Stomach (tissue), 9 donors: ENCODE measurements around the gene RDX. TPM values are rescaled to one million over a fixed set of nuclear protein-coding genes. Genes with fewer than 3 reads are reported as not detected.

Experiments used
- DNase-seq, 2 donors: peaks; one replicate each; pipeline versions ENCODE4 v3.0.0 to v3.0.0-alpha.2; 2013 to 2019
- H3K27ac ChIP-seq, 5 donors: fragments of 200-600 bp in 4 of 5; sonication (generic) in 4 of 5; one replicate each; pipeline ENCODE4 v1.5.1; 2013 to 2019; ENCODE audit warnings: mild to moderate bottlenecking in 1 of 5, moderate library complexity in 1 of 5
- H3K27me3 ChIP-seq, 3 donors: fragments of 200-600 bp; sonication (generic); one replicate each; pipeline ENCODE4 v1.5.1; 2017 to 2019; ENCODE audit warnings: mixed run types in 1 of 3
- H3K36me3 ChIP-seq, 4 donors: fragments of 200-600 bp; sonication (generic); 1 replicate in 3 of 4; 2 replicates in 1 of 4; pipeline ENCODE4 v1.5.1; 2016 to 2019
- H3K4me1 ChIP-seq, 4 donors: fragments of 200-600 bp; sonication (generic); one replicate each; pipeline ENCODE4 v1.5.1; 2016 to 2019
- H3K4me3 ChIP-seq, 4 donors: fragments of 200-600 bp; sonication (generic) in 3 of 4; one replicate each; pipeline ENCODE4 v1.5.1; 2016 to 2019; ENCODE audit warnings: mild to moderate bottlenecking in 1 of 4
- H3K9me3 ChIP-seq, 4 donors: fragments of 200-600 bp; sonication (generic); one replicate each; pipeline ENCODE4 v1.5.1; 2016 to 2019
- CTCF ChIP-seq, 7 experiments: fragments of 450-650 bp in 4 of 7; fragments of 200-600 bp in 3 of 7; sonication (generic) in 3 of 7; IDR thresholded peaks; one replicate each; pipeline ENCODE4 v1.5.1; 2016 to 2019; ENCODE audit warnings: antibody characterized with exemption in 7 of 7, control low read depth in 2 of 7, mild to moderate bottlenecking in 1 of 7
- EP300 ChIP-seq: sonication (generic); formaldehyde crosslinking; IDR thresholded peaks from one replicate; pipeline ENCODE4 v1.6.1; 2017; ENCODE audit warnings: antibody characterized with exemption
- POLR2A ChIP-seq, 4 donors: fragments of 450-650 bp; IDR thresholded peaks; one replicate each; pipeline ENCODE4 v1.6.1; 2016; ENCODE audit warnings: antibody characterized with exemption in 4 of 4, control low read depth in 2 of 4, mild to moderate bottlenecking in 1 of 4, moderate library complexity in 1 of 4
- POLR2AphosphoS5 ChIP-seq, 3 donors: sonication (generic); formaldehyde crosslinking; IDR thresholded peaks; one replicate each; pipeline ENCODE4 v1.6.1; 2016; ENCODE audit warnings: antibody characterized with exemption in 3 of 3
- WGBS, 5 donors: extraction: QIAGEN DNeasy Blood & Tissue Kit in 3 of 5; methylation state at CpG; one replicate each; pipeline versions ENCODE4 v1.1.5 to v1.1.7; 2013 to 2018; 5-methylcytosine and 5-hydroxymethylcytosine counted together
- intact Hi-C: fragments of 100-400 bp; cut with DNase I; formaldehyde crosslinking; loops from one replicate; pipeline ENCODE4 v1.15.1; 2023; ENCODE audit warnings: low total_unique reads
- polyA plus RNA-seq, 3 donors: library from polyadenylated mRNA; stranded (reverse); fragments of 200-250 nt; gene quantifications; one replicate each; pipeline ENCODE4 v1.2.3, GENCODE V29; 2013
- total RNA-seq, 5 donors: library from RNA; depleted of rRNA; stranded (reverse); fragments of >200 nt; gene quantifications; one replicate each; pipeline versions ENCODE4 v1.1.0 to v1.2.3, GENCODE V29; 2014 to 2016
- donor health status: healthy with polysubstance abuse.
- donor health status: Bipolar disorder and iron deficiency.
- donor health status: healthy.

The RDX gene
- total and polyA plus RNA-seq, 8 donors, result 18.1 to 426 (median 55.4) TPM

DNA sequence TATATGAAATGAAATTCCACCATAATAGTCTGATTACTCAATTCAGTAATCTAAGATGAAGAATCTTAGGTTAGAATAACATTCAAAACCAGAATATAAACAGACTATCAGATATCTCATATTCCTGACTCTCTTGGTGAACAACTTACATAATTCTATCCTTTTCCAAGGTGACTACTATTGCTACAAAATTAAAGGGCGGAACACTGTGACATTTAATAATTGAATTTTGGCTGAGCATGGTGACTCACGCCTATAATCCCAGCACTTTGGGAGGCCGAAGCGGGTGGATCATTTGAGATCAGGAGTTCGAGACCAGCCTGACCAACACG is 34.4 kb downstream of the RDX start:
- Histone ChIP-seq H3K27me3 (no peaks in the 10 kb centered on the region), H3K36me3 (peaks cover 5 to 60% (median 56%) of the 10 kb centered on the region in 4 donors), H3K27ac (no peak overlapping the region), H3K9me3 (no peaks in the 10 kb centered on the region), H3K4me3 (no peak overlapping the region), H3K4me1 (no peaks in the 10 kb centered on the region)
- 94 to 97% (median 96%) methylated on average over 6 of the region's 6 CpGs for WGBS, 5 donors
- intact Hi-C loops, result no loop called here
- TF ChIP-seq EP300, result no peak
- TF ChIP-seq POLR2AphosphoS5 (IDR thresholded peaks at IDR 0.05), result no peak
- TF ChIP-seq POLR2A (IDR thresholded peaks at IDR 0.05), result no peak
- no peak for TF ChIP-seq CTCF (IDR thresholded peaks at IDR 0.05)
- no peak for DNase-seq

DNA sequence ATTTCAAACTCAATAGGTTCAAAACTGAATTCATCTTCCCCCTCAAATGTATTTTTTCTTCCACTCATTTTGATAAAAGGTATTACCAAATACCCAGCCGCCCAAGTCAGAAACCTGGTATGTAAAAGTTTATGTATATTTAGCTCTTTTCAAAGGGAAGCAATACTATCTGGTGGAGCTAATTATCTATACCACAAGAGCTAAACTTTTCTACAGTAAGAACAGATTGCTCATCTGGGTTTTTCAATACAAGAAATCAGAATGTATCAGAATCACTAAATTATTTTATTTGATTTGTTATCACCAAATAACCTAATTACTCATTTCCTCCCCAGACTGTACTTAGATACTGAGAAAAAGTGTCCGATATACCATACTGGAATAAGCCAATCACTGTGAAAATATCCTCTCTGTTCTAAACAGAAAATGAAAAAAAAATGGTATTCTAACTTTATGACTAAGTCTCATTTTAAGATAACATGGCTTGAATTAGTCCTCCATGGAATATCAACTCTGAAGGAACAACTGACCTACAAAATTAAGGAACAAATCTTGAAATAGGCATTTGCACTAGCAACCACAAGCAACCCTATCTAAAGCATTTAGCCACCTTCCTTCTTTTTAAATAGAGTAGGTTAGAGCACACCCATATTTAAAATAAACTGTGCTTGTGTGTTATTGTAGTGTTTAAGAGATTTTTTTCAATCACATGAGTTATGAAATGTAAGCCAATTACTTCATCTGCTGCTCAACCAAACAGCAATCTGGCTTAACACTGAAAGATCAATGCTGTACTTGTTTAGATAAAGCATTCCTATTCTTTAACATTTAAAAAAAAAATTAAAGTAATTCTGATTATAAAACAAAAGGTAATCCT is 35.0 kb downstream of the RDX start:
- no peak overlapping the region for H3K27ac ChIP-seq
- no peak overlapping the region for H3K4me3 ChIP-seq
- H3K36me3 ChIP-seq, result peaks cover 5 to 67% (median 62%) of the 10 kb centered on the region in 4 donors
- TF ChIP-seq POLR2A (IDR thresholded peaks at IDR 0.05), result no peak
- no peak for TF ChIP-seq CTCF (IDR thresholded peaks at IDR 0.05)
- TF ChIP-seq EP300, result no peak
- no peak for TF ChIP-seq POLR2AphosphoS5 (IDR thresholded peaks at IDR 0.05)
- H3K27me3 ChIP-seq, result no peaks in the 10 kb centered on the region
- no peaks in the 10 kb centered on the region for H3K9me3 ChIP-seq
- WGBS, 5 donors, result 84 to 94% (median 94%) methylated on average over 2 of the region's 2 CpGs
- no peak for DNase-seq
- intact Hi-C loops, result no loop called here
- H3K4me1 ChIP-seq, result no peaks in the 10 kb centered on the region

DNA sequence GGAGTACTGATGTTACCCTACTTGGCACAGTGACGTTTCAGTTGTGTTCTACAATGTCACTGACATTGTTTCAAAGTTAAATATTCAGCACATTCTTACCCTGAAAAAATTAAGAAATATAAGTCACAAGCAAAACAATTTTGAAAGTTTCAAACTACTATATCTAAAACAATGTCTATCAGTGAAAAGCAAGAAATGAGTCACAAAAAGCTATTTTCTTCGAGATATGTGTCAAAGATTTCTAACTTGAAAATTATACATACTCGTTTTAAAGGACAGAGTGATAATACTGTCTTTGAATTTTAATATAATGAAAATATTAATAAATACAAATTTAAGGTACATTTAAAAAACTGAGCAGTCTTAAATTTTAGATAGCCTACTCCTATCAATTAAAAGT is 42.9 kb downstream of the RDX start:
- intact Hi-C loops, result no loop called here
- no peak overlapping the region for H3K4me3 ChIP-seq
- WGBS, 5 donors, result 69 to 79% (median 72%) methylated on average over 3 of the region's 3 CpGs
- no peak for DNase-seq
- no peak for TF ChIP-seq POLR2A (IDR thresholded peaks at IDR 0.05)
- no peak for TF ChIP-seq CTCF (IDR thresholded peaks at IDR 0.05)
- TF ChIP-seq POLR2AphosphoS5 (IDR thresholded peaks at IDR 0.05), result no peak
- TF ChIP-seq EP300, result no peak
- H3K36me3 ChIP-seq, result peaks cover 9 to 58% (median 53%) of the 10 kb centered on the region in 4 donors
- no peaks in the 10 kb centered on the region for H3K27me3 ChIP-seq
- H3K27ac ChIP-seq, result no peak overlapping the region
- H3K4me1 ChIP-seq, result peaks cover 0 to 22% (median 9%) of the 10 kb centered on the region in 4 donors
- H3K9me3 ChIP-seq, result no peaks in the 10 kb centered on the region

GRCh38 chr11:110251836-110252235 is 44.6 kb downstream of the RDX start:
- peaks cover 16 to 58% (median 56%) of the 10 kb centered on the region in 4 donors for H3K36me3 ChIP-seq
- peak overlapping the region in 3 of 5 donors; percentile 13 to 25 (median 22) for H3K27ac ChIP-seq
- intact Hi-C loops, result no loop called here

More at GRCh38 chr11:110251836-110252235, 44.6 kb downstream of the RDX start:
- peak; percentile 4 to 49 for DNase-seq
- Histone ChIP-seq H3K27me3 (no peaks in the 10 kb centered on the region), H3K4me3 (no peak overlapping the region), H3K4me1 (peaks cover 0 to 22% (median 9%) of the 10 kb centered on the region in 4 donors), H3K9me3 (no peaks in the 10 kb centered on the region)
- TF ChIP-seq POLR2AphosphoS5 (IDR thresholded peaks at IDR 0.05) (peak in 2 of 3 donors; percentile 40 to 62), CTCF (IDR thresholded peaks at IDR 0.05) (no peak), POLR2A (IDR thresholded peaks at IDR 0.05) (no peak)
- WGBS, 5 donors, result 32 to 43% (median 39%) methylated on average over 1 of the region's 1 CpG
